ENCODE results near the gene ZSWIM6.

ZSWIM6 gene

GRCh38 chr5:61455179-61456006, 123.3 kb downstream of the ZSWIM6 start:
- DNase-seq = no peak

- DNase-seq = no peak
These were observed 128.4 kb downstream of the ZSWIM6 start for GRCh38 chr5:61460471-61460870.

- no peak for DNase-seq
These were observed 129.4 kb downstream of the ZSWIM6 start for GRCh38 chr5:61461417-61461816.

GRCh38 chr5:61461926-61462325, 129.9 kb downstream of the ZSWIM6 start:
- no peak for DNase-seq

- no peak for DNase-seq
These were observed 131.5 kb downstream of the ZSWIM6 start for GRCh38 chr5:61463596-61463995.

GRCh38 chr5:61464512-61464911, 132.5 kb downstream of the ZSWIM6 start:
- DNase-seq = no peak

GRCh38 chr5:61465066-61465465, 133.0 kb downstream of the ZSWIM6 start:
- no peak for DNase-seq

- no peak for DNase-seq
These were observed 133.4 kb downstream of the ZSWIM6 start for GRCh38 chr5:61465496-61465895.

GRCh38 chr5:61466017-61466416, 134.0 kb downstream of the ZSWIM6 start:
- no peak for DNase-seq

DNA sequence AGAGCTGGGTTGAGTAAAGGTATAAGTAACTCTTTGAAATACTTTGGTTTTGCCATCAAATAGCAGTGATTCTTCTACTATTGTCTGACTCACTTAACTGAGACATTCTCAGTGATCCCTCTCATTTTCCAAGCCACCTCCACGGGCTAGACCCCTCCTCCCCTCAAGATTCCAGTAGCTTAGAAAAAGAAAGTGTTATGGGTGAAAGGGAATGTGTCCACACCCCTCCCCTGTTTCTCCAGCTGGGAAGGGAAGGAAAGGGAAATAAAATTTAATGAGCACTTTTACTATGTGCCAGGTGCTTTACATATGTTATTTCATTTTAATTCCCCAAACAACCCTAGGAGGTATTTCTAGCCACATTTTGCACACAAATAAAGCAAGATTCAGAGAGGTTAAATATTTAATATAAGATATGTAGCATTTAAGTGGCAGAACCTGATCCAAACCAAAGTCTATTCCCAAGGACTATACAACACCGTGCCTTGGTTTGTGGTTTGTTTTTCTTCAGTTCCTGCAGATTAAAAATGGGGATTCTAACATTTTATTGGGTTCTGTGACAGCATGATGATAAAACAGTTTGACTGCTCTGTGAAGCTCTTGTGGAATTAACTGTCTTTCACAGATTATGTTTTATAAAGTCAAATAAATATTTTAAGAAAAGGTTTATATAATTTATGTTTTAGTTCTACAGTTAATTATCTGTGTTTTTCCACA, 135.9 kb downstream of the ZSWIM6 start:
- no peak for DNase-seq

GRCh38 chr5:61468483-61468865, 136.4 kb downstream of the ZSWIM6 start:
- no peak for DNase-seq

- no peak for DNase-seq
These were observed 139.3 kb downstream of the ZSWIM6 start for GRCh38 chr5:61471352-61471751.

DNA sequence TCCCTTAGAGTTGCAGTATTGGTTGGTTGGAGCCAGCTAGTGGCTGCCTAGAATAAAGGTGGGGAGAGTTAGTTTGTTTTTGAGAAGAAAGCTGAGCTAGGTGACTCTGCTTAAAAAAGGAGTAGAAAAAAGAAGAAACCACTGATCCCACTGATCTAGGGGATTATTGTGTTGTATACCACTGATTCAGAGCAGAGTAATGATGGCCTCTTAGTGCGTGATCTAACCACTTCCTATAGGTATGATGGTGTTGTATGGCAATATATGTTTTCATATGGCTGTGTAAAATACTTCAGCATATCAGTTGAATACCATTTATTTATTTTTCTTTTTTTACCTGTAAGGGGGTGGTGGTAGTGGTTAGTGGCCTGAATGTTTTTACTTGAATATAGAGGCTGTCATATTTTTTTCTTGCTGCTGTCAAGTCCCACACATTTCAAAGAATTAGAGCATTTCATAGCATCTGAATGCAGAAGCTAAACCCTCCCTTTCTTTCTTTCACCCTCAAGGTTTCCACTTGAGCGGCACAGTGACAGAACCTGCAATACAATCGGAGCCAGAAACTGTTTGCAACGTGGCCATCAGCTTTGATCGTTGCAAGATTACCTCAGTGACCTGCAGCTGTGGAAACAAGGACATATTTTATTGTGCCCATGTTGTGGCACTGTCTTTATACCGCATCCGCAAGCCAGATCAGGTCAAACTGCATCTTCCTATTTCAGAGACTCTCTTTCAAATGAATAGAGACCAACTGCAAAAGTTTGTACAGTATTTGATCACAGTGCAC, 140.3 kb downstream of the ZSWIM6 start:
- DNase-seq = no peak

DNA sequence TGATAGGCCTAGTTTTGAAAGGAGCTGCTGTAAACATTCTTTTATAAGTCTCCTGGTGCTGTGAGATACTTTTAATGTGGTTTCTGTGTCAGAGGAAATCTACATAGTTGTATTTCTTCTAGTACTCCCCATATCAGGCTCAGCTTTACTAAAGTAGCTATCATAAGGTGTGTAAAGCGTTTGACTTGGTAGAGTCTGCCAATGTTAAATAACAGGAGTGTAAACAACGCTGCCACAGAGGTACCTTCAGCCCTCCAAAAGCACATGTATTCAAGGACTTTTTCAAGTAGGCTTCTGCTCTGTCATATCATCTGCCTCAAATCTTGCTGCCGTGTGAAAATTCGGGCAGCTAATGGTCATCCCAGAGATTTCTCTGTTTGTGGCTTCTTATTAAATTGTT, 142.7 kb downstream of the ZSWIM6 start:
- no peak for DNase-seq

- DNase-seq = no peak
These were observed 145.7 kb downstream of the ZSWIM6 start for GRCh38 chr5:61477788-61478187.

- no peak for DNase-seq
These were observed 148.0 kb downstream of the ZSWIM6 start for GRCh38 chr5:61479850-61480614.

DNA sequence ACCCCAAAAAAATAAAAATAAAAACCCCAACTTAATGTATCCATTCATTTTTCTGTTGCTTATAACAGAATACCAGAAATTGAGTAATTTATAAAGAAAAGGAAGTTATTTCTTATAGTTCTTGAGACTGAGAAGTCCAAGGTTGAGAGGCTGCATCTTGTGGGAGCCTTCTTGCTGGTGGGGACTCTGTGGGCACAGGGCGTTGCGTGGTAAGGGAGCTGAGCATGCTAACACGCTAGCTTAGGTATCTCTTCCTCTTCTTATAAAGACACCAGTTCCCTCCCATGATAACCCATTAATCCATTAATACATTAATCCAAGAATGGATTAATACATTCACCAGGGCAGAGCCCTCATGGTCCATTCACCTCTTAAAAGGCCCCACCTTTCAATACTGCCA, 150.9 kb downstream of the ZSWIM6 start:
- DNase-seq = no peak

DNA sequence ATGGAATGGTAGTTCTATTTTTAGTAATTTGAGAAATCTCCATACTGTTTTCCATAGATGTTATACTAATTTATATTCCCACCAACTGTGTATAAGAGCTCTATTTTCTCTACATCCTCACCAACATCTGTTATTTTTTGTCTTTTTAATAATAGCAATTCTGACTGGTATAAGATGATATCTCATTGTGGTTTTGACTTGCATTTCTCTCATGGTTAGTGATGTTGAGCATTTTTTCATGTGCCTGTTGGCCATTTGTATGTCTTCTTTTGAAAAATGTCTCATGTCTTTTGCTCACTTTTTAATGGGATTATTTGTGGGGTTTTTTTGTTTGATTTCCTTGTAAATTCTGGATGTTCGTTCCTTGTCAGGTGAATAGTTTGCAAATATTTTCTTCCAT, 154.4 kb downstream of the ZSWIM6 start:
- no peak for DNase-seq

DNA sequence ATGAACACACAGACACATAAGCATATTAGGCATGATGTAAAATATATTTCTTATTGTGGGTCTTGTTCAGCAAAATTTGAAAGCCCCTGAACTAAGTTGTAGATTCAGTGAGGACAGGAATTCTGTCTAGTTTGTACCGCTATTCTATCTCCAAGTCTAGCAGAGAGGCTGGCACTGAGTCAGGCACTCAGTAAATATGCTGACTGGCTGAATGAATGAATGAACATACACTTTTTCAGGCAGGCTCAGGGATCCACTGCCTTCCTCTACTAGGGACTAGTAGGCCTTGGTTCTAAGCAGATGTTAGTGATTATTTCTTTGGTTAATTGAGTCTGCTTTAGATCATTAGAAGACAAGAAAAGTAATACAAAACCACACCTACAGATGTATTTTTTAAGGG, 157.5 kb downstream of the ZSWIM6 start:
- no peak for DNase-seq

GRCh38 chr5:61491861-61492260, 159.8 kb downstream of the ZSWIM6 start:
- DNase-seq = no peak

- no peak for DNase-seq
These were observed 161.9 kb downstream of the ZSWIM6 start for GRCh38 chr5:61493973-61494372.

DNA sequence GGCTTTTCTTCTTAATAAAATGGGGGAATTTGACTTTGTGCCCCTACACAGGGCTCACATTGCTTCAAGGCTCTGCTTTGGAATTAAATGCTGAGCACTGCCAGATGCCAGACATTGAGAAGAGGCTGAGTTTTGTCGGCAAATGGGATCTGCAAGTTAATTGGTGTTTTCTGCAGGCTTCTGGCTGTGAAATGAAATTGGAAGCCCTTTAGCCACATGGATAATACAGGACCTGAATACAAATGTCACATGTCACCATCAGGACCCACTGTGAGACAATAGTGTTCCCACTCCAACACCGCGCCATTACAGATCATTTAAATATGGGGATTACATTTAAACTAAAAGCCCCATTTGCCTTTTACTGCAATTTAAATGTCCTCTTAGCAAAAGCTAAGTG, 164.4 kb downstream of the ZSWIM6 start:
- no peak for DNase-seq

DNA sequence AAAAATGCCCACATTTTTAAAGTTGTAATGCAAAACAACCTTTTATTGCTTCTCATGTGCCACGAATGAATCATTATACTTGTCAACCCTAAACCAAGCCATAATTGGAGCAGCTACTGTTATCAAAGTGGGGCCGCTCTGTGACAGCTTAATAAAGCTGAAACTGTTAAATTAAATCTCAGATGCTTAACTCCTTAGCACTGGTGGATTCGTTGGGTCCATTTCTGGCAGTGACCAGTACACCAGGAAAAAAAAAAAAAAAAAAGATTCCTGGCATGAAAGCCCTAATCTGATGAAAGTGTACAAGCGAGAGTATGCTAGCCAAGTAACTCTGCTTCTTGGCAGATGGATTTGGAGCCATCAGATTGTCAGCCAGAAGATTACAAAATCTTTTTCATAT, 164.8 kb downstream of the ZSWIM6 start:
- DNase-seq = no peak
